Measurements from ENCODE around the gene TPPP3. TPM values are rescaled to one million over a fixed set of nuclear protein-coding genes. Genes with fewer than 3 reads are reported as not detected.
A peak's percentile ranks its signal among the peaks of the same experiment; 100 is the strongest.
"Not testable (repeated sequence)": the region's sequence is repeated elsewhere in the genome, so short reads cannot be mapped to it uniquely, and the experiment has no call there.

Gene TPPP3
- total RNA-seq, 1 donor from 2014 or later: 123 TPM

GRCh38 chr16:67419931-67420330, 26.6 kb upstream of the TPPP3 start:
- Histone ChIP-seq H3K27ac (no peak overlapping the region), H3K36me3 (no peaks in the 10 kb centered on the region), H3K27me3 (ENCODE audit: low read depth) (peaks cover 6% of the 10 kb centered on the region), H3K4me1 (peaks cover 28% of the 10 kb centered on the region), H3K4me3 (no peak overlapping the region), H3K9me3 (no peaks in the 10 kb centered on the region)
- ATAC-seq (no peak), DNase-seq (no peak)
- no peak for TF ChIP-seq CTCF (IDR thresholded peaks at IDR 0.05)
- intact Hi-C loops (cut with DNase I): no loop called here

- Histone ChIP-seq H3K36me3 (no peaks in the 10 kb centered on the region), H3K27me3 (ENCODE audit: low read depth) (peaks cover 2% of the 10 kb centered on the region), H3K4me3 (no peak overlapping the region), H3K27ac (no peak overlapping the region), H3K9me3 (no peaks in the 10 kb centered on the region), H3K4me1 (peaks cover 29% of the 10 kb centered on the region)
- ATAC-seq (no peak), DNase-seq (no peak)
- no peak for TF ChIP-seq CTCF (IDR thresholded peaks at IDR 0.05)
- intact Hi-C loops (cut with DNase I): no loop called here
Measured at GRCh38 chr16:67419502-67419901, 26.2 kb upstream of the TPPP3 start.

- Histone ChIP-seq H3K9me3 (no peaks in the 10 kb centered on the region), H3K4me3 (no peak overlapping the region), H3K4me1 (peaks cover 26% of the 10 kb centered on the region), H3K27me3 (ENCODE audit: low read depth) (no peaks in the 10 kb centered on the region), H3K27ac (no peak overlapping the region), H3K36me3 (no peaks in the 10 kb centered on the region)
- DNase-seq (no peak), ATAC-seq (no peak)
- TF ChIP-seq CTCF (IDR thresholded peaks at IDR 0.05): no peak
- intact Hi-C loops (cut with DNase I): no loop called here
Measured at GRCh38 chr16:67417333-67418061, 24.2 kb upstream of the TPPP3 start.

- peak within 1 kb of the TSS; percentile 84 for H3K27ac ChIP-seq
- intact Hi-C loops (cut with DNase I): no loop called here
Measured at GRCh38 chr16:67415872-67416793, 22.8 kb upstream of the TPPP3 start, which contains the start of gene ZDHHC1. Gene ZDHHC1 (minus strand): TSS chr16:67416477. CDS start chr16:67407775, 8,702 bp downstream.

DNA sequence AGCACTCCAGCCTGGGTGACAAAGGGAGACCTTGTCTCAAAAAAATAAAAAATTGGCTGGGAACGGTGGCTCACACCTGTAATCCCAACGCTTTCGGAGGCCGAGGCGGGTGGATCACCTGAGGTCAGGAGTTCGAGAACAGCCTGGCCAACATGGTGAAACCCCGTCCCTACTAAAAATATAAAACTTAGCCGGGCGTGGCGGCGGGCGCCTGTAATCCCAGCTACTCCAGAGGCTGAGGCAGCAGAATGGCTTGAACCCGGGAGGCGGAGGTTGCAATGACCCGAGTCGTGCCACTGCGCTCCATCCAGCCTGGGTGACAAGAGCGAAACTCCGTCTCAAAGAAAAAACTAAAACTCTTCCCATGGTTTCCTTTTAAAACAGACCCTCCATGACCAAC, 22.1 kb upstream of the TPPP3 start:
- H3K27me3 ChIP-seq (ENCODE audit: low read depth); H3K9me3 ChIP-seq; H3K36me3 ChIP-seq; ATAC-seq; intact Hi-C loops (cut with DNase I); DNase-seq: not testable (repeated sequence)
- Histone ChIP-seq H3K4me1 (peaks cover 26% of the 10 kb centered on the region), H3K4me3 (peak overlapping the region; percentile 92), H3K27ac (peak overlapping the region; percentile 84)

More at GRCh38 chr16:67415872-67416793, 22.8 kb upstream of the TPPP3 start, which contains the start of gene ZDHHC1:
- no peaks in the 10 kb centered on the region for H3K9me3 ChIP-seq
- no peaks in the 10 kb centered on the region for H3K36me3 ChIP-seq
- peaks cover 26% of the 10 kb centered on the region for H3K4me1 ChIP-seq
- H3K4me3 ChIP-seq: peak within 1 kb of the TSS; percentile 92
- ATAC-seq: peak; percentile 98
- DNase-seq: peak; percentile 78
- TF ChIP-seq CTCF (IDR thresholded peaks at IDR 0.05): peak; percentile 63
- H3K27me3 ChIP-seq (ENCODE audit: low read depth): no peaks in the 10 kb centered on the region

All from lower lobe of right lung (tissue), 2 donors.